Ovary (tissue), 9 donors: Measurements from ENCODE around the gene CEBPE. TPM values are rescaled to one million over a fixed set of nuclear protein-coding genes. Genes with fewer than 3 reads are reported as not detected.

Source experiments
- DNase-seq, 5 donors: peaks; one replicate each; pipeline ENCODE4 v3.0.0-alpha.2; 2019 to 2020
- H3K27ac ChIP-seq, 2 donors: fragments of 200-600 bp; one replicate each; pipeline versions ENCODE4 v1.5.1 to v1.8.0; 2019 to 2022
- H3K27me3 ChIP-seq: fragments of 200-600 bp; one replicate; pipeline ENCODE4 v1.8.0; 2022
- H3K36me3 ChIP-seq: fragments of 200-600 bp; sonication (generic); one replicate; pipeline ENCODE4 v1.5.1; 2019
- H3K4me1 ChIP-seq: one replicate; pipeline ENCODE4 v1.8.1; 2013; ENCODE audit warnings: mild to moderate bottlenecking, moderate library complexity; ENCODE audit not compliant: insufficient read depth
- H3K4me3 ChIP-seq: fragments of 200-600 bp; sonication (generic); one replicate; pipeline ENCODE4 v1.5.1; 2017
- H3K9me3 ChIP-seq, 2 donors: fragments of 200-600 bp in 1 of 2; sonication (generic) in 1 of 2; one replicate each; pipeline versions ENCODE4 v1.5.1 to v1.8.1; 2013 to 2019; ENCODE audit warnings: mild to moderate bottlenecking in 1 of 2, moderate library complexity in 1 of 2
- CTCF ChIP-seq, 3 donors: fragments of 450-650 bp in 2 of 3; fragments of 200-600 bp in 1 of 3; IDR thresholded peaks; one replicate each; pipeline versions ENCODE4 v1.5.1 to v1.8.0; 2016 to 2022; ENCODE audit warnings: antibody characterized with exemption in 3 of 3, mild to moderate bottlenecking in 1 of 3
- EP300 ChIP-seq: sonication (generic); formaldehyde crosslinking; IDR thresholded peaks from one replicate; pipeline ENCODE4 v1.6.1; 2017; ENCODE audit warnings: antibody characterized with exemption
- POLR2A ChIP-seq: fragments of 450-650 bp; IDR thresholded peaks from one replicate; pipeline ENCODE4 v1.6.1; 2017; ENCODE audit warnings: antibody characterized with exemption, mild to moderate bottlenecking, moderate library complexity
- WGBS, 3 donors: extraction: QIAGEN DNeasy Blood & Tissue Kit in 1 of 3; methylation state at CpG; one replicate each; pipeline versions ENCODE4 v1.1.5 to v1.1.7; 2013 to 2017; 5-methylcytosine and 5-hydroxymethylcytosine counted together
- intact Hi-C, 4 donors: fragments of 100-400 bp; cut with DNase I; formaldehyde crosslinking; loops; one replicate each; pipeline versions ENCODE4 v1.11.0 to v1.15.1; 2022 to 2023
- polyA plus RNA-seq, 2 donors: library from polyadenylated mRNA; stranded (reverse); fragments of 200-250 nt in 1 of 2; fragments of 350-450 nt in 1 of 2; fragmentation: Illumina TruSeq in 1 of 2; extraction: RNeasy Lipid Tissue Mini Kit (QIAGEN cat#74804) in 1 of 2; gene quantifications; one replicate each; pipeline ENCODE4 v1.2.3, GENCODE V29; 2013 to 2014
- total RNA-seq, 7 donors: library from RNA; depleted of rRNA in 2 of 7; stranded (reverse); fragments of >200 nt in 2 of 7; fragmentation: NEBNext Ultra II Directional in 3 of 7; extraction: Animal tissue kit (Norgen Biotek cat#: 25700) in 3 of 7; gene quantifications; one replicate each; pipeline versions ENCODE4 v1.1.0 to v1.2.4, GENCODE V29; 2016 to 2023
- donor health status: DM: no; HTN: no; CAD: no; lungs with moderate emphysema.
- donor health status: DM: no; HTN: no; CAD: no.
- donor health status: Bipolar disorder and iron deficiency.
- donor health status: DM: yes; HTN: yes; CAD: no.
- donor health status: DM: no; HTN: no; CAD: no.
- donor health status: DM: yes; HTN: yes; CAD: no.

The CEBPE gene
- total and polyA plus RNA-seq, 9 donors, result 0.04 TPM; not detected in 8

GRCh38 chr14:23153851-23154796 lies 35.1 kb upstream of the CEBPE start:
- no peaks in the 10 kb centered on the region for H3K27me3 ChIP-seq
- H3K4me1 ChIP-seq, result peaks cover 19% of the 10 kb centered on the region
- no peaks in the 10 kb centered on the region for H3K36me3 ChIP-seq
- no peak for TF ChIP-seq CTCF (IDR thresholded peaks at IDR 0.05)
- peak; percentile 6 for TF ChIP-seq EP300
- TF ChIP-seq POLR2A, result peak; percentile 10
- intact Hi-C loops, result no loop called here
- peak overlapping the region; percentile 6 for H3K4me3 ChIP-seq
- peak; percentile 95 to 97 (median 96) for DNase-seq
- WGBS, 3 donors, result 1 to 5% (median 3%) methylated on average over 28 of the region's 28 CpGs
- H3K9me3 ChIP-seq, result no peaks in the 10 kb centered on the region
- H3K27ac ChIP-seq, result peak overlapping the region; percentile 81 to 97

- H3K9me3 ChIP-seq, result no peaks in the 10 kb centered on the region
- DNase-seq, result peak in 1 of 5 donors; percentile 12
- WGBS, 3 donors, result 85 to 94% (median 90%) methylated on average over 2 of the region's 2 CpGs
- TF ChIP-seq POLR2A, result no peak
- no peak for TF ChIP-seq CTCF (IDR thresholded peaks at IDR 0.05)
- TF ChIP-seq EP300, result no peak
- H3K27me3 ChIP-seq, result no peaks in the 10 kb centered on the region
- H3K36me3 ChIP-seq, result no peaks in the 10 kb centered on the region
- H3K4me3 ChIP-seq, result no peak overlapping the region
- intact Hi-C loops, result no loop called here
- no peak overlapping the region for H3K27ac ChIP-seq
- peaks cover 21% of the 10 kb centered on the region for H3K4me1 ChIP-seq
These were observed 32.3 kb upstream of the CEBPE start for GRCh38 chr14:23151342-23151741.

- Histone ChIP-seq H3K4me1 (peaks cover 16% of the 10 kb centered on the region), H3K4me3 (no peak overlapping the region)
These were observed 30.7 kb upstream of the CEBPE start for GRCh38 chr14:23149745-23150144.

More at GRCh38 chr14:23149745-23150144, 30.7 kb upstream of the CEBPE start:
- intact Hi-C loops, result no loop called here
- no peak for DNase-seq
- Histone ChIP-seq H3K9me3 (no peaks in the 10 kb centered on the region), H3K27me3 (no peaks in the 10 kb centered on the region), H3K27ac (no peak overlapping the region), H3K36me3 (no peaks in the 10 kb centered on the region)
- TF ChIP-seq EP300, result no peak
- TF ChIP-seq CTCF (IDR thresholded peaks at IDR 0.05), result no peak
- TF ChIP-seq POLR2A, result no peak
